ENCODE measurements around the gene PFKM.

The PFKM gene

GRCh38 chr12:48160046-48160445 lies 40.9 kb downstream of the PFKM start:
- no peak for DNase-seq

- DNase-seq, result no peak
These were observed 41.6 kb downstream of the PFKM start for GRCh38 chr12:48160807-48161206.

- no peak for DNase-seq
These were observed 44.1 kb downstream of the PFKM start for GRCh38 chr12:48163150-48163747.

GRCh38 chr12:48164451-48164850 lies 45.3 kb downstream of the PFKM start:
- DNase-seq, result no peak

GRCh38 chr12:48165089-48165981 lies 46.2 kb downstream of the PFKM start:
- DNase-seq, result no peak

- DNase-seq, result no peak
These were observed 49.8 kb downstream of the PFKM start for GRCh38 chr12:48169011-48169410.

GRCh38 chr12:48175613-48176416 lies 56.7 kb downstream of the PFKM start:
- DNase-seq, result no peak

- DNase-seq, result no peak
These were observed 57.2 kb downstream of the PFKM start for GRCh38 chr12:48176417-48176751.

GRCh38 chr12:48177982-48178381 lies 58.8 kb downstream of the PFKM start:
- no peak for DNase-seq

GRCh38 chr12:48179466-48179865 lies 60.3 kb downstream of the PFKM start:
- no peak for DNase-seq

GRCh38 chr12:48180424-48180823 lies 61.3 kb downstream of the PFKM start:
- DNase-seq, result no peak

- no peak for DNase-seq
These were observed 61.8 kb downstream of the PFKM start for GRCh38 chr12:48180857-48181495.

GRCh38 chr12:48182631-48183030 lies 63.5 kb downstream of the PFKM start:
- DNase-seq, result no peak

GRCh38 chr12:48183091-48183875 lies 64.1 kb downstream of the PFKM start, which contains the start of gene CCDC184:
Gene CCDC184 (plus strand): TSS chr12:48183644. CDS start chr12:48184123, 479 bp downstream.
- DNase-seq, result peak; percentile 28 to 80

GRCh38 chr12:48183876-48184548 lies 64.8 kb downstream of the PFKM start:
- no peak for DNase-seq

GRCh38 chr12:48184549-48184922 lies 65.4 kb downstream of the PFKM start:
- no peak for DNase-seq

GRCh38 chr12:48185181-48185919 lies 66.2 kb downstream of the PFKM start:
- peak in 1 of 2 experiments; percentile 41 for DNase-seq

- no peak for DNase-seq
These were observed 68.9 kb downstream of the PFKM start for GRCh38 chr12:48187916-48188695.

GRCh38 chr12:48189331-48190125 lies 70.4 kb downstream of the PFKM start:
- DNase-seq, result peak in 1 of 2 experiments; percentile 66

Data from cerebellar nuclear complex (tissue), 1 donor.